ENCODE results near the gene RHOC. TPM values are rescaled to one million over a fixed set of nuclear protein-coding genes. Genes with fewer than 3 reads are reported as not detected.

Gene RHOC
- total and polyA plus RNA-seq, 4 donors, result 50.4 to 102 (median 68.8) TPM

DNA sequence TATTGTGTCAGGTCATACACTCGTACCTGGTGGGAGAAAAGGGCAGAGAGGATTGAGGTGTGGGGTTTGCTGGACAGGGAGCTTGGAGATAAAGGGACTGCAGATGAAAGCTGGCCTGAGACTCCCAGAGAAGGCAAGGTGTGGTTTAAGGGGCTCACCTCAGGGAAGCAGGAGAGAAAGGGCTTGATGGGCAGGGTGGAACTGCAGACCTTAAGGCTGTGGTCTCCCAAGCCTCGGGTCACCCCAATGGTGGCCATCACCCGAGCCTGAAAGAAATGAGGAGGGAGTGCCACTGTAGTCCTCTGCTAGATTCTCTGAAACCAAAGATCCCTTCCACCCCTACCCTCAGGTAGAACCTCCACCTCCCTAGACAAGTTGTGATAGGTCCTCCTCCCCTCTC is 3.7 kb upstream of the RHOC start (continued):
- TF ChIP-seq NR2F2 (IDR thresholded peaks at IDR 0.05), result no peak
- TF ChIP-seq ATF3 (IDR thresholded peaks at IDR 0.05), result no peak
- no peak for TF ChIP-seq ZBTB33 (IDR thresholded peaks at IDR 0.05)
- no peak for TF ChIP-seq TAF1 (conservative IDR thresholded peaks at IDR 0.05)
- TF ChIP-seq YY1 (IDR thresholded peaks at IDR 0.05), result no peak

- H3K27ac ChIP-seq (ENCODE audit: low read depth in 1 of 2, low read length in 2 of 2), result no peak overlapping the region
- DNase-seq (ENCODE audit: low spot score), result no peak
- H3K4me3 ChIP-seq (ENCODE audit: low read depth in 1 of 3, low read length in 3 of 3), result no peak overlapping the region
- no peaks in the 10 kb centered on the region for H3K9me3 ChIP-seq (ENCODE audit: control insufficient read depth in 4 of 4, low read length in 3 of 4)
- no peak overlapping the region for H3K9ac ChIP-seq (ENCODE audit: low read depth in 1 of 2, low read length in 2 of 2)
- no peak for TF ChIP-seq GABPA (IDR thresholded peaks at IDR 0.05 in 1 of 2, conservative IDR thresholded peaks at IDR 0.05 in 1 of 2)
- TF ChIP-seq, protein P1, sequence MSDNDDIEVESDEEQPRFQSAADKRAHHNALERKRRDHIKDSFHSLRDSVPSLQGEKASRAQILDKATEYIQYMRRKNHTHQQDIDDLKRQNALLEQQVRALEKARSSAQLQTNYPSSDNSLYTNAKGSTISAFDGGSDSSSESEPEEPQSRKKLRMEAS (IDR thresholded peaks at IDR 0.05), result no peak
- WGBS, result 91% methylated on average over 7 of the region's 7 CpGs
- H3K27me3 ChIP-seq (ENCODE audit: control insufficient read depth in 4 of 4, insufficient read depth in 4 of 4, low read length in 3 of 4), result no peaks in the 10 kb centered on the region
- peaks cover 10 to 38% (median 29%) of the 10 kb centered on the region in 4 donors for H3K4me1 ChIP-seq (ENCODE audit: control insufficient read depth in 4 of 4, insufficient read depth in 4 of 4, low read length in 3 of 4)
- no peaks in the 10 kb centered on the region for H3K36me3 ChIP-seq (ENCODE audit: control insufficient read depth in 4 of 4, insufficient read depth in 3 of 4, low read depth in 1 of 4, low read length in 3 of 4)
These were observed 3.2 kb upstream of the RHOC start for GRCh38 chr1:112710159-112710558.

- Histone ChIP-seq H3K27me3 (ENCODE audit: control insufficient read depth in 4 of 4, insufficient read depth in 4 of 4, low read length in 3 of 4) (no peaks in the 10 kb centered on the region), H3K9me3 (ENCODE audit: control insufficient read depth in 4 of 4, low read length in 3 of 4) (no peaks in the 10 kb centered on the region), H3K36me3 (ENCODE audit: control insufficient read depth in 4 of 4, insufficient read depth in 3 of 4, low read depth in 1 of 4, low read length in 3 of 4) (no peaks in the 10 kb centered on the region), H3K4me1 (ENCODE audit: control insufficient read depth in 4 of 4, insufficient read depth in 4 of 4, low read length in 3 of 4) (peaks cover 6 to 33% (median 22%) of the 10 kb centered on the region in 4 donors), H3K27ac (ENCODE audit: low read depth in 1 of 2, low read length in 2 of 2) (no peak overlapping the region), H3K4me3 (ENCODE audit: low read depth in 1 of 3, low read length in 3 of 3) (no peak overlapping the region), H3K9ac (ENCODE audit: low read depth in 1 of 2, low read length in 2 of 2) (no peak overlapping the region)
- DNase-seq (ENCODE audit: low spot score), result no peak
- 92% methylated on average over 3 of the region's 3 CpGs for WGBS
- no peak for TF ChIP-seq ZBTB33 (IDR thresholded peaks at IDR 0.05)
- TF ChIP-seq HNF4A (conservative IDR thresholded peaks at IDR 0.05), result no peak
- TF ChIP-seq GABPA (IDR thresholded peaks at IDR 0.05 in 1 of 2, conservative IDR thresholded peaks at IDR 0.05 in 1 of 2), result no peak
- no peak for TF ChIP-seq JUND (IDR thresholded peaks at IDR 0.05)
- no peak for TF ChIP-seq CTCF (IDR thresholded peaks at IDR 0.05; ENCODE audit: low read depth, low read length, missing input control)
- TF ChIP-seq RAD21 (IDR thresholded peaks at IDR 0.05), result no peak
- no peak for TF ChIP-seq NR2F2 (IDR thresholded peaks at IDR 0.05)
These were observed 1.6 kb upstream of the RHOC start for GRCh38 chr1:112708489-112708888.

All from liver (tissue), 9 donors.